ENCODE data around the gene KLF13.

The KLF13 gene

DNA sequence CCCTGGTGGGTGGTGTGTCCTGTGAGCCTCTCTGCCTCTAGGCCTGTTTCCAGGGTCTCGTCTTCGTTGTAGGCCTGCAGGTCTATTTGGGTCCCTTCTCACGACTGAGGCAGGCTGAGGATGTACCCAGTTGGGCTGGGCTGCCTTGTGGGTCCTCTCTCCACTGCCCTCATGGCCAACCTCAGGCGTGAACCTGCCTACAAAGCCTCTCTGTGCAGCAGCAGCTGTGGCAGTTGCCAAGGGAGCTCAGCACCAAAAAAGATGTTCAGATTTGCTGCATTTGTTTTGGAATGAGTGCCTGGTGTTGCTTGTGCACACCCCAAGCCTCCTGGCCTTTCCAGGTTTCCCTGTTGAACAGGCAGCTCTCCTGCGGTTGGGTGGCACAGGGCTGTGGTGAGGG lies 13.4 kb downstream of the KLF13 start:
- H3K4me3 ChIP-seq (ENCODE audit: low read length): no peak overlapping the region
- DNase-seq (ENCODE audit: low read depth): no peak
- TF ChIP-seq, protein P1, sequence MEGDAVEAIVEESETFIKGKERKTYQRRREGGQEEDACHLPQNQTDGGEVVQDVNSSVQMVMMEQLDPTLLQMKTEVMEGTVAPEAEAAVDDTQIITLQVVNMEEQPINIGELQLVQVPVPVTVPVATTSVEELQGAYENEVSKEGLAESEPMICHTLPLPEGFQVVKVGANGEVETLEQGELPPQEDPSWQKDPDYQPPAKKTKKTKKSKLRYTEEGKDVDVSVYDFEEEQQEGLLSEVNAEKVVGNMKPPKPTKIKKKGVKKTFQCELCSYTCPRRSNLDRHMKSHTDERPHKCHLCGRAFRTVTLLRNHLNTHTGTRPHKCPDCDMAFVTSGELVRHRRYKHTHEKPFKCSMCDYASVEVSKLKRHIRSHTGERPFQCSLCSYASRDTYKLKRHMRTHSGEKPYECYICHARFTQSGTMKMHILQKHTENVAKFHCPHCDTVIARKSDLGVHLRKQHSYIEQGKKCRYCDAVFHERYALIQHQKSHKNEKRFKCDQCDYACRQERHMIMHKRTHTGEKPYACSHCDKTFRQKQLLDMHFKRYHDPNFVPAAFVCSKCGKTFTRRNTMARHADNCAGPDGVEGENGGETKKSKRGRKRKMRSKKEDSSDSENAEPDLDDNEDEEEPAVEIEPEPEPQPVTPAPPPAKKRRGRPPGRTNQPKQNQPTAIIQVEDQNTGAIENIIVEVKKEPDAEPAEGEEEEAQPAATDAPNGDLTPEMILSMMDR (conservative IDR thresholded peaks at IDR 0.05; ENCODE audit: low read depth, low read length): no peak

DNA sequence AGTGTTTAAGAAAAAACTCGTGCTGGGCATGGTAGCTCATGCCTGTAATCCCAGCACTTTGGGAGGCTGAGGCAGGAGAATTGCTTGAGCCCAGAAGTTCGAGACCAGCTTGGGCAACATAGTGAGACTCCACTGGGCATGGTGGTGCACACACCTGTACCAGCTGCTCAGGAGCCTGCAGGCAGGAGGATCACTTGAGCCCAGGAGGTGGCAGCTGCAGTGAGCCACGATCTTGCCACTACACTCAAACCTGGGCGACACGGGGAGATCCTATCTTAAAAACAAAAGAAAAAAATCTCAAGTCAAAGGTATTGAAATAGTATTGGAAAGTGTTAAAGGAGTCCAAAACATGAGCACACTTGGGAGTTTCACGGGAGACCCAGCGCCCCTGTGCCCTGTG lies 14.0 kb downstream of the KLF13 start:
- TF ChIP-seq, protein P1 (conservative IDR thresholded peaks at IDR 0.05; ENCODE audit: low read depth, low read length): no peak
- no peak for DNase-seq (ENCODE audit: low read depth)
- H3K4me3 ChIP-seq (ENCODE audit: low read length): no peak overlapping the region

DNA sequence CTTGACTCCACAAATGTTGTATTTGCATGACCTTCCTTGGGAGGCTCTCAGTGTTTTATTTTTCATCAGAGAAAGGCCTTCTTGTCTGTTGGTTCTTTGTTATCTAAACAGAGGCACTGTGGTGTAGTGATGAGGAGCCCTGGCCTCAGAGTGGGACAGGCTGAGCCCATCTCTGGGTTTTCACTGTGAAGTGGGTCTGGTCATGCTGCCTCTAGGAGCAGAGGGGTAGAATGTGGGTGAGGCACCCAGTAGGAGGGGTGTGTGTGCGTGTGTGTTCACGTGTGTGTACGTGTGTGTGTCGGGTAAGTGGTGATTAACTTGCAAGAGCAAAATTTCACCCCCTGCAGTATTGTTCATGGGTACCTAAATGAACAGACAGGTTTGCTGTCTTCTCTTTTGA lies 14.4 kb downstream of the KLF13 start:
- DNase-seq (ENCODE audit: low read depth): no peak
- TF ChIP-seq, protein P1 (conservative IDR thresholded peaks at IDR 0.05; ENCODE audit: low read depth, low read length): no peak

DNA sequence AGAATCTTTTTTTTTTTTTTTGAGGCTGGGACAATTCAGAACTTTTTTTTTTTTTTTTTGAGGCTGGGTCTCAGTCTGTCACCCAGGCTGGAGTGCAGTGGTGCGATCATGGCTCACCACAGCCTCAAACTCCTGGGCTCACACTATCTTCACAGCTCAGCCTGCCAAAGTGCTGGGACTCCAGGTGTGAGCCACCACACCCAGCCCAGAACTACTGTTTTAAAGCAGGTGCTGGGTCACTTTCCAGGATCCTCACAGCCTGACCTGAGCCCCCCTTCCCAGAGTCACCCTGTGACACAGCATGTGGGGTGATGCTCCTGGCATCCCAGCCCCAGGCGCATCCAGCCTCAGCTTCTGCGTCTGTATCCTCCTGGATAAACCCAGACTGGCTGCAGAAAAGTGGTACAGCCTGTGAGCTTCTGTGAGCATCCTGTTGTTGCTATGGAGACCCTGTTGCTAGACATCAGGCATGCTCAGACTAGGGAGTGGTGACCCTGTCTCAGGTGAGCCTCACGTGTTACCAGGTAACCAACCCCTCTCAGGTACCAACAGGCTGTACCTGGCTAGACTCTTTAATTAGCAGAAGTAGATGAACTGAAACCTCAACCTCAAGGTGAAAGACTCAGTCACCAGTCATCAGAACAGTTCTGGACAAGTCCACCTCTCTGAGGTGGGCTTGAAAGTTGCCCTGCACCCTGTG lies 15.0 kb downstream of the KLF13 start:
- DNase-seq (ENCODE audit: low read depth): no peak
- TF ChIP-seq, protein P1 (conservative IDR thresholded peaks at IDR 0.05; ENCODE audit: low read depth, low read length): no peak

More for the DNA sequence above, 14.4 kb downstream of the KLF13 start:
- H3K4me3 ChIP-seq (ENCODE audit: low read length): no peak overlapping the region

DNA sequence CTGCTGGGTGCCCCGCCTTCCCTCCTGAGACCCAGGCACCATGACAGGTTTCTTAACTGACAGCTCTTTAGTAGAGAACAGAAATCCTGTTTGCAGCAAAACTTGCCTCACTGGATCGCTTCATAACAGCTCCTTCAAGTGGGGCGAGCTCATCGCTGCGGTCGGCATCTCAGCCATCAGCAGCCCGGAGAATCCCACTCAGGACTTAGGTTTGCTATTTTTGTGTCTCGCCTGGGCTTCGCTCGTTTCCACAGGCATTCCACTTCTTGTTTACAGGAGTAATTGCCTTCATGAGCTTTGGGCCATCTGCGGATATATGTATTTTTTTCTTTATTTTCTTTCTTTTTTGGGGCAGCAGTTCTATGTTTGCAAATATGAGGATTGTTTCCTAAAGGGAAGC lies 15.7 kb downstream of the KLF13 start:
- no peak for DNase-seq (ENCODE audit: low read depth)
- H3K4me3 ChIP-seq (ENCODE audit: low read length): no peak overlapping the region
- TF ChIP-seq, protein P1 (conservative IDR thresholded peaks at IDR 0.05; ENCODE audit: low read depth, low read length): no peak

More for the DNA sequence above, 15.0 kb downstream of the KLF13 start:
- H3K4me3 ChIP-seq (ENCODE audit: low read length): no peak overlapping the region

DNA sequence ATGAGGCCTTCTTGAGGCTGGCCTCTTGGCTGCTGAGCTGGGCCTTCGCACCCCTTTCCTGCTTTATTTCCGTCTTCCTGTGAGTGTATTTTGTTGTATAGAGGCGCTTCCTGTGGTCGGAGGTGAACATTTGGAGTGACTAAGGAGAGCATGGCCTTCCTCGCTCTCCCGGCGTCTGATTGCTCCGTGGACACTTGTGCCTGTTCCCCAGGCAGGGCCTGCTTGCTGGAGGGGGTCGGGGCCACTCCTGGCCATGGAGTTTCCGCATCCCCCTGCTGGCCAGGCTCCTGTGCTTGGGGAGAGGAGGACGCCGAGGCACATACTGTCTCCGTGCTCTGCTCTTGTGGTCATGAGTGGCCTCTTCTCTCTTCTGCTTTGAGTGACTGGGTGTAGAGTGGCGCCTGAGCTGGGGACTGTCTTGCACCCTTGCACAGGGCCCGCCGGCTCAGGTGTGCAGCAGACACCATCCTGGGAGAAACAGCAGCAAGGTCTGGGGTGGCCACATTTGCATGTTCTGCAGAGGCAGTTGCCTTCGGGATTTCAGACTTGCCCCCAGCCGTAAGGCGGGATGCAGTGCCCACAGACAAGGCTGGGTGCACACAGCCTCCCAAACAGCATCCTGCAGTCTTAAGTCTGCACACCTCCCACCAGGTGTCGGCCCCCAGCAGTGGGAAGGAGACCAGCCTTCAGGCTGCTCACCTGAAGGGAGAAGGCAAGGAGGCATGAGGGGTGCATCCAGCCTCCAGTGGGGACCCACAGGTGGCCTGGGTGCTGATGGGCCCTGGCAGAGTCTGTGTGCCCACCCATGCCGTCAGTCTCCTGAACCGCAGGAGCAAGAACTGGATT lies 16.4 kb downstream of the KLF13 start:
- no peak overlapping the region for H3K4me3 ChIP-seq (ENCODE audit: low read length)
- TF ChIP-seq, protein P1 (conservative IDR thresholded peaks at IDR 0.05; ENCODE audit: low read depth, low read length): no peak
- no peak for DNase-seq (ENCODE audit: low read depth)
